MCF 10A (cell line): Measurements from ENCODE around the gene SLMAP. TPM values are rescaled to one million over a fixed set of nuclear protein-coding genes. Genes with fewer than 3 reads are reported as not detected.
A peak's percentile ranks its signal among the peaks of the same experiment; 100 is the strongest.

Experiments
- BruUV-seq: library from RNA; stranded (reverse); fragments of 400-500 nt; replicated peaks from 2 replicates; lab custom pipeline; 2021; lab: Mats Ljungman, UMichigan
- CTCF ChIA-PET: fragments of 300-600 bp; sonication (Branson Sonifier 250); formaldehyde crosslinking; extraction: SDS; loops from one replicate; lab custom pipeline; 2021; ENCODE audit warnings: antibody characterized with exemption, inconsistent platforms; lab: Yijun Ruan, JAX
- POLR2A ChIA-PET: fragments of 300-600, 350-650 bp; sonication (Branson Sonifier 250); formaldehyde crosslinking; extraction: SDS; loops from one replicate; lab custom pipeline; 2020; ENCODE audit warnings: antibody characterized with exemption, inconsistent platforms; lab: Yijun Ruan, JAX
- DNase-seq: peaks from one replicate; pipeline ENCODE4 v3.0.0-alpha.2; 2018; ENCODE audit not compliant: unreplicated experiment
- H3K27ac Mint-ChIP-seq: one replicate; pipeline ENCODE4 v1.8.0; 2022; ENCODE audit warnings: mild to moderate bottlenecking, low read depth, mixed read lengths; ENCODE audit not compliant: unreplicated experiment
- H3K27me3 Mint-ChIP-seq: one replicate; pipeline ENCODE4 v1.8.0; 2022; ENCODE audit warnings: mixed read lengths; ENCODE audit not compliant: insufficient read depth, unreplicated experiment
- H3K36me3 Mint-ChIP-seq: one replicate; pipeline ENCODE4 v1.8.0; 2022; ENCODE audit warnings: mild to moderate bottlenecking, moderate library complexity, mixed read lengths; ENCODE audit not compliant: insufficient read depth, unreplicated experiment
- H3K4me1 Mint-ChIP-seq: one replicate; pipeline ENCODE4 v1.8.0; 2022; ENCODE audit warnings: mixed read lengths; ENCODE audit not compliant: insufficient read depth, unreplicated experiment
- H3K4me3 Mint-ChIP-seq: one replicate; pipeline ENCODE4 v1.8.0; 2022; ENCODE audit warnings: mild to moderate bottlenecking, moderate library complexity, mixed read lengths; ENCODE audit not compliant: unreplicated experiment
- H3K9me3 Mint-ChIP-seq: one replicate; pipeline ENCODE4 v1.8.0; 2022; ENCODE audit warnings: mixed read lengths; ENCODE audit not compliant: unreplicated experiment
- CTCF ChIP-seq: fragments of 200-600 bp; IDR thresholded peaks from one replicate; pipeline ENCODE4 v1.8.0; 2022; ENCODE audit warnings: antibody characterized with exemption, mild to moderate bottlenecking; ENCODE audit not compliant: unreplicated experiment
- intact Hi-C: fragments of 100-400 bp; cut with micrococcal nuclease; formaldehyde crosslinking; loops from 2 replicates; pipeline ENCODE4 v1.14.1; 2022
- total RNA-seq: library from RNA; stranded (reverse); gene quantifications from 2 replicates; pipeline ENCODE4 v1.2.3, GENCODE V29; 2022

SLMAP gene
- total RNA-seq, 1 experiment from 2014 or later, result 77.9 TPM

GRCh38 chr3:57953576-57953975, 197.5 kb downstream of the SLMAP start:
- no TSS peak for BruUV-seq
- peaks cover 4% of the 10 kb centered on the region for H3K36me3 Mint-ChIP-seq
- no peak overlapping the region for H3K4me3 Mint-ChIP-seq
- intact Hi-C loops, result loop anchor here (10.0 kb wide), 1 partner anchor 351 kb away; the partner anchor contains the start of genes HTD2 and RPP14
- DNase-seq, result no peak
- no peaks in the 10 kb centered on the region for H3K9me3 Mint-ChIP-seq
- POLR2A ChIA-PET, result no interaction called here
- H3K27ac Mint-ChIP-seq, result no peak overlapping the region
- CTCF ChIA-PET, result interaction anchor here (1.2 kb wide), 1 partner anchor 213 kb away, joined by 4 read pairs; no protein-coding TSS in a partner anchor
- no peaks in the 10 kb centered on the region for H3K27me3 Mint-ChIP-seq
- H3K4me1 Mint-ChIP-seq, result peaks cover 22% of the 10 kb centered on the region
- no peak for TF ChIP-seq CTCF

- no peaks in the 10 kb centered on the region for H3K9me3 Mint-ChIP-seq
- peaks cover 25% of the 10 kb centered on the region for H3K4me1 Mint-ChIP-seq
- ChIA-PET CTCF (interaction anchor here (0.6 to 1.3 kb wide), 7 partner anchors 13 to 179 kb away, joined by 3 to 7 read pairs (median 3); no protein-coding TSS in a partner anchor), POLR2A (interaction anchor here (1.5 kb wide), 1 partner anchor 48 kb away, joined by 3 read pairs; no protein-coding TSS in a partner anchor)
- peak overlapping the region; percentile 70 for H3K27ac Mint-ChIP-seq
- no peaks in the 10 kb centered on the region for H3K36me3 Mint-ChIP-seq
- BruUV-seq, result no TSS peak
- H3K4me3 Mint-ChIP-seq, result no peak overlapping the region
- TF ChIP-seq CTCF, result no peak
- intact Hi-C loops, result loop anchor here (1.0 to 10.0 kb wide), 2 partner anchors 13 to 349 kb away; partner anchors contain the start of genes HTD2 and RPP14
- DNase-seq, result peak; percentile 90
- no peaks in the 10 kb centered on the region for H3K27me3 Mint-ChIP-seq
Observed at GRCh38 chr3:57956119-57956832, 200.2 kb downstream of the SLMAP start.

GRCh38 chr3:57956833-57957174, 200.7 kb downstream of the SLMAP start:
- no peaks in the 10 kb centered on the region for H3K27me3 Mint-ChIP-seq
- DNase-seq, result no peak
- H3K27ac Mint-ChIP-seq, result no peak overlapping the region
- intact Hi-C loops, result loop anchor here (1.0 to 10.0 kb wide), 2 partner anchors 12 to 348 kb away; partner anchors contain the start of genes HTD2 and RPP14
- no peaks in the 10 kb centered on the region for H3K9me3 Mint-ChIP-seq
- no peaks in the 10 kb centered on the region for H3K36me3 Mint-ChIP-seq
- no TSS peak for BruUV-seq
- ChIA-PET CTCF (interaction anchor here (0.6 to 1.3 kb wide), 7 partner anchors 13 to 178 kb away, joined by 3 to 7 read pairs (median 3); no protein-coding TSS in a partner anchor), POLR2A (interaction anchor here (1.5 kb wide), 1 partner anchor 48 kb away, joined by 3 read pairs; no protein-coding TSS in a partner anchor)
- no peak for TF ChIP-seq CTCF
- H3K4me1 Mint-ChIP-seq, result peaks cover 20% of the 10 kb centered on the region
- no peak overlapping the region for H3K4me3 Mint-ChIP-seq

GRCh38 chr3:57957824-57958223, 201.7 kb downstream of the SLMAP start:
- no TSS peak for BruUV-seq
- intact Hi-C loops, result loop anchor here (10.0 kb wide), 1 partner anchor 347 kb away; the partner anchor contains the start of genes HTD2 and RPP14
- ChIA-PET CTCF (interaction anchor here (0.7 to 1.3 kb wide), 4 partner anchors 12 to 88 kb away, joined by 3 read pairs; no protein-coding TSS in a partner anchor), POLR2A (interaction anchor here (1.5 kb wide), 1 partner anchor 47 kb away, joined by 3 read pairs; no protein-coding TSS in a partner anchor)
- no peak for DNase-seq
- Mint-ChIP-seq H3K27ac (no peak overlapping the region), H3K4me1 (peaks cover 20% of the 10 kb centered on the region), H3K36me3 (no peaks in the 10 kb centered on the region), H3K27me3 (no peaks in the 10 kb centered on the region), H3K4me3 (no peak overlapping the region), H3K9me3 (no peaks in the 10 kb centered on the region)
- no peak for TF ChIP-seq CTCF
